HepG2 (cell line): ENCODE measurements around the gene PLA2G2A. TPM values are rescaled to one million over a fixed set of nuclear protein-coding genes. Genes with fewer than 3 reads are reported as not detected.

Experiments
- ATAC-seq: fragments of 200-7000 bp; cut with Tn5 transposase; 3 replicates; pipeline ENCODE4 v1.9.1; 2020; ENCODE audit warnings: mild to moderate bottlenecking, moderate library complexity
- BruUV-seq: library from RNA; stranded (reverse); fragments of 400-500 nt; replicated peaks from 2 replicates; lab custom pipeline; 2021; lab: Mats Ljungman, UMichigan
- CTCF ChIA-PET: fragments of 300-600 bp; formaldehyde crosslinking; extraction: SDS; loops from one replicate; lab custom pipeline; 2021; ENCODE audit warnings: low total read pairs, inconsistent platforms, low intra/inter-chr PET ratio; lab: Yijun Ruan, JAX
- POLR2A ChIA-PET: fragments of 350-600 bp; sonication (Branson Sonifier 250); formaldehyde crosslinking; loops from one replicate; lab custom pipeline; 2020; ENCODE audit warnings: antibody characterized with exemption, inconsistent platforms; lab: Yijun Ruan, JAX
- DNase-seq: peaks from one replicate; pipeline ENCODE4 v3.0.0-alpha.2; 2015; ENCODE audit warnings: low spot score
- FAIRE-seq: peaks from 3 replicates; lab custom pipeline; 2011; peaks lifted over from hg19 to GRCh38; lab: Jason Lieb, UNC
- H2AFZ ChIP-seq: one replicate; pipeline ENCODE4 v1.6.1; 2011; ENCODE audit warnings: low read length, inconsistent platforms
- H3K27ac ChIP-seq: fragments of 300-600 bp; 3 replicates; pipeline ENCODE4 v1.8.0; 2011; ENCODE audit warnings: mixed run types, mild to moderate bottlenecking, mixed read lengths, low read length, inconsistent platforms; ENCODE audit not compliant: insufficient read depth; ENCODE audit errors: extremely low read length
- H3K27me3 ChIP-seq, 2 experiments: fragments of 200-600 bp in 1 of 2; 2 replicates in 1 of 2; 3 replicates in 1 of 2; pipeline versions ENCODE4 v1.6.0 to v1.8.0; 2011; ENCODE audit warnings: low read length in 2 of 2, mild to moderate bottlenecking in 2 of 2, moderate library complexity in 2 of 2, inconsistent platforms in 1 of 2; ENCODE audit not compliant: insufficient read depth in 2 of 2, control insufficient read depth in 1 of 2
- H3K36me3 ChIP-seq, 2 experiments: fragments of 200-600 bp in 1 of 2; replicated peaks in 1 of 2; 2 replicates in 1 of 2; 3 replicates in 1 of 2; pipeline versions ENCODE4 v1.5.1 to v1.8.0; 2011; ENCODE audit warnings: low read length in 2 of 2, inconsistent platforms in 1 of 2; ENCODE audit not compliant: insufficient read depth in 2 of 2, control insufficient read depth in 1 of 2
- H3K4me1 ChIP-seq: 2 replicates; pipeline ENCODE4 v1.5.1; 2012; ENCODE audit warnings: low read length, inconsistent platforms; ENCODE audit not compliant: insufficient read depth
- H3K4me2 ChIP-seq: 2 replicates; pipeline ENCODE4 v1.6.0; 2011; ENCODE audit warnings: low read depth, low read length, inconsistent platforms
- H3K4me3 ChIP-seq, 3 experiments: fragments of 200-600 bp in 1 of 3; sonication (generic), shearing (Covaris generic) in 1 of 3; replicated peaks in 1 of 3; 2 replicates each; pipeline ENCODE4 v1.5.1; 2011 to 2016; ENCODE audit warnings: low read length in 3 of 3, inconsistent platforms in 2 of 3, low read depth in 2 of 3, mild to moderate bottlenecking in 2 of 3, control low read depth in 1 of 3, mixed read lengths in 1 of 3; ENCODE audit not compliant: insufficient read depth in 1 of 3
- H3K79me2 ChIP-seq: one replicate; pipeline ENCODE4 v1.6.1; 2011; ENCODE audit warnings: low read length, inconsistent platforms; ENCODE audit not compliant: insufficient read depth
- H3K9ac ChIP-seq: 2 replicates; pipeline ENCODE4 v1.6.0; 2011; ENCODE audit warnings: mild to moderate bottlenecking, low read depth, low read length, inconsistent platforms; ENCODE audit not compliant: insufficient read depth
- H3K9me3 ChIP-seq: 2 replicates; pipeline ENCODE4 v1.5.1; 2012; ENCODE audit warnings: mild to moderate bottlenecking, low read length
- H4K20me1 ChIP-seq: 2 replicates; pipeline ENCODE4 v1.6.0; 2011; ENCODE audit warnings: inconsistent platforms, mild to moderate bottlenecking, low read length, moderate library complexity; ENCODE audit not compliant: insufficient read depth
- CBX1 ChIP-seq: IDR thresholded peaks from one replicate; pipeline ENCODE4 v1.6.1; 2016; ENCODE audit warnings: antibody characterized with exemption, low read depth
- ERF ChIP-seq: IDR thresholded peaks from 2 replicates; pipeline ENCODE4 v1.6.1; 2018; ENCODE audit warnings: missing biosample characterization, missing genetic modification reagents
- GABPB1 ChIP-seq: IDR thresholded peaks from 2 replicates; pipeline ENCODE4 v1.6.1; 2016; ENCODE audit warnings: mild to moderate bottlenecking, missing genetic modification reagents, moderate library complexity, missing compliant biosample characterization
- GATAD1 ChIP-seq: IDR thresholded peaks from 2 replicates; pipeline ENCODE4 v1.6.1; 2016; ENCODE audit warnings: missing genetic modification reagents, missing compliant biosample characterization
- GPN1 ChIP-seq: sonication (generic); formaldehyde crosslinking; IDR thresholded peaks from 2 replicates; pipeline ENCODE4 v1.5.1; 2020; ENCODE audit warnings: missing genetic modification reagents, borderline replicate concordance
- NR3C1 ChIP-seq: sonication (generic); formaldehyde crosslinking; IDR thresholded peaks from 2 replicates; pipeline ENCODE4 v1.4.0; 2020; ENCODE audit warnings: missing genetic modification reagents
- PAF1 ChIP-seq: IDR thresholded peaks from 2 replicates; pipeline ENCODE4 v1.6.1; 2016; ENCODE audit warnings: missing genetic modification reagents, missing compliant biosample characterization
- SKI ChIP-seq: fragments of 450-650 bp; IDR thresholded peaks from one replicate; pipeline ENCODE4 v1.6.1; 2018; ENCODE audit warnings: mild to moderate bottlenecking; ENCODE audit not compliant: partially characterized antibody
- SMAD3 ChIP-seq: sonication (generic); formaldehyde crosslinking; IDR thresholded peaks from 2 replicates; pipeline ENCODE4 v1.4.0; 2020; ENCODE audit warnings: missing genetic modification reagents
- ZNF280D ChIP-seq: sonication (generic); formaldehyde crosslinking; IDR thresholded peaks from 2 replicates; pipeline ENCODE4 v1.5.1; 2020; ENCODE audit warnings: mild to moderate bottlenecking, missing genetic modification reagents
- ZNF709 ChIP-seq: sonication (generic); formaldehyde crosslinking; IDR thresholded peaks from 2 replicates; pipeline ENCODE4 v1.5.0; 2020; ENCODE audit warnings: mild to moderate bottlenecking, missing genetic modification reagents
- ZNF850 ChIP-seq: sonication (generic); formaldehyde crosslinking; conservative IDR thresholded peaks from 2 replicates; pipeline ENCODE4 v1.9.0; 2021; ENCODE audit warnings: mild to moderate bottlenecking, missing genetic modification reagents
- WGBS: methylation state at CpG from one replicate; pipeline ENCODE4 v1.1.6; 2017; ENCODE audit warnings: low lambda C conversion rate; 5-methylcytosine and 5-hydroxymethylcytosine counted together
- in situ Hi-C: cut with HindIII; loops from 2 replicates; pipeline ENCODE4 v1.10.0; 2017; ENCODE audit warnings: low pct_unique_long_range_greater_than_20kb; ENCODE audit not compliant: extremely low pct_ligation_motif_present
- intact Hi-C: fragments of 100-400 bp; cut with micrococcal nuclease; formaldehyde crosslinking; loops from one replicate; pipeline ENCODE4 v1.10.0; 2022; ENCODE audit not compliant: unreplicated experiment
- polyA plus RNA-seq, 8 experiments: library from polyadenylated mRNA; depleted of rRNA in 3 of 8; stranded (reverse) in 7 of 8; unstranded in 1 of 8; fragments of >200 nt; fragmentation: Illumina TruSeq in 4 of 8; extraction: Trizol in 4 of 8; gene quantifications; 2 replicates each; pipeline versions ENCODE4 v1.2.1 to v1.2.3, GENCODE V29; 2011 to 2016; ENCODE audit warnings: low read depth in 4 of 8, missing spikeins in 1 of 8, mixed read lengths in 1 of 8; ENCODE audit not compliant: insufficient read depth in 1 of 8
- total RNA-seq, 5 experiments: library from RNA; depleted of rRNA; stranded (reverse); fragments of >200 nt; fragmentation: Illumina TruSeq; extraction: Trizol; gene quantifications; 2 replicates each; pipeline ENCODE4 v1.2.3, GENCODE V29; 2016; ENCODE audit warnings: low read depth in 1 of 5
- TF ChIP-seq, protein P1 (sequence below): IDR thresholded peaks from 2 replicates; pipeline ENCODE4 v1.6.1; 2016; ENCODE audit warnings: low read depth, control low read depth
- TF ChIP-seq, protein P2 (sequence below): sonication (generic); formaldehyde crosslinking; IDR thresholded peaks from 2 replicates; pipeline ENCODE4 v1.4.0; 2020; ENCODE audit warnings: missing genetic modification reagents
- TF ChIP-seq, protein P3 (sequence below): IDR thresholded peaks from 2 replicates; pipeline ENCODE4 v1.6.1; 2016; ENCODE audit warnings: mild to moderate bottlenecking, missing biosample characterization, missing genetic modification reagents
- TF ChIP-seq, protein P4 (sequence below): fragments of 450-650 bp; IDR thresholded peaks from 2 replicates; pipeline ENCODE4 v1.6.1; 2017; ENCODE audit warnings: mild to moderate bottlenecking

Gene PLA2G2A
- total and polyA plus RNA-seq, 2 of the 13 experiments (the other 11 are each of a cell fraction or from before 2014, with no cell fraction given) = 0.35 to 30.3 TPM

DNA sequence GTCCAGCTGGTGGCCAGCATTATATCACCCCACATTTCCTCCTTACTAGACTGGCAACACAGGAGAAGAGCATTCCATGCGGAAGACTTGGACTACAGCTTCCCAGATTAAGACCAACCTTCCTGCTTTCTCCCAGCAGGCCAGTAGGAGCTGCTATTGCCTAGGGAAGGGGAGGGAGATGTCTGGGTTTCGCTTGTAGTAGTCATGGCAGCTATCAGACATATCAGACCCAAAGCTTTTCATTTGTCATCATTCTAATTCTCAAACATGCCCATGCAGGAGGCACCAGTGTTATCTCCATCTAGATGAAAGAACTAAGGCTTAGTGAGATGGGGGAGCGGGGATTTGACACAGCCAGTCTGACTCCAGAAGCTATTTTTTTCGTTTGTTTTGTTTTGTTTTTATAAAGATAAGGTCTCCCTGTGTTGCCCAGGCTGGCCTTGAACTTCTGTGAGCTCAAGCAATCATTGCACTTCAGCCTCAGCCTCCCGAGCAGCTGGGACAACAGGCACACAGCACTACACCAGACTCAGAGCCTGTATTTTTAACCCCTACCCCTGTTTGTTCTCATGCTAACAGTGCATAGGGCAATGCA, 4.5 kb downstream of the PLA2G2A start (continued):
- TF ChIP-seq, protein P1, sequence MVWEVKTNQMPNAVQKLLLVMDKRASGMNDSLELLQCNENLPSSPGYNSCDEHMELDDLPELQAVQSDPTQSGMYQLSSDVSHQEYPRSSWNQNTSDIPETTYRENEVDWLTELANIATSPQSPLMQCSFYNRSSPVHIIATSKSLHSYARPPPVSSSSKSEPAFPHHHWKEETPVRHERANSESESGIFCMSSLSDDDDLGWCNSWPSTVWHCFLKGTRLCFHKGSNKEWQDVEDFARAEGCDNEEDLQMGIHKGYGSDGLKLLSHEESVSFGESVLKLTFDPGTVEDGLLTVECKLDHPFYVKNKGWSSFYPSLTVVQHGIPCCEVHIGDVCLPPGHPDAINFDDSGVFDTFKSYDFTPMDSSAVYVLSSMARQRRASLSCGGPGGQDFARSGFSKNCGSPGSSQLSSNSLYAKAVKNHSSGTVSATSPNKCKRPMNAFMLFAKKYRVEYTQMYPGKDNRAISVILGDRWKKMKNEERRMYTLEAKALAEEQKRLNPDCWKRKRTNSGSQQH (CRISPR knock-in tag) = no peak; the same call in 1 of the 2 replicates
- TF ChIP-seq CBX1 (no peak), ERF (CRISPR knock-in tag) (peak; percentile 55; the same call in 1 of the 2 replicates), SMAD3 (no peak), GPN1 (CRISPR knock-in tag) (no peak), SKI (peak; percentile 96), PAF1 (CRISPR knock-in tag) (no peak), ZNF709 (CRISPR knock-in tag) (no peak), GABPB1 (CRISPR knock-in tag) (peak; percentile 19; the same call in 1 of the 2 replicates)
- TF ChIP-seq, protein P2, sequence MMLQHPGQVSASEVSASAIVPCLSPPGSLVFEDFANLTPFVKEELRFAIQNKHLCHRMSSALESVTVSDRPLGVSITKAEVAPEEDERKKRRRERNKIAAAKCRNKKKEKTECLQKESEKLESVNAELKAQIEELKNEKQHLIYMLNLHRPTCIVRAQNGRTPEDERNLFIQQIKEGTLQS (CRISPR knock-in tag) = no peak; the same call in 1 of the 2 replicates
- TF ChIP-seq, protein P3, sequence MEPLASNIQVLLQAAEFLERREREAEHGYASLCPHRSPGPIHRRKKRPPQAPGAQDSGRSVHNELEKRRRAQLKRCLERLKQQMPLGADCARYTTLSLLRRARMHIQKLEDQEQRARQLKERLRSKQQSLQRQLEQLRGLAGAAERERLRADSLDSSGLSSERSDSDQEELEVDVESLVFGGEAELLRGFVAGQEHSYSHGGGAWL = no peak
- TF ChIP-seq, all 625 proteins: peak for 158

- no peak overlapping the region for H3K4me3 ChIP-seq
- H3K9ac ChIP-seq = no peak overlapping the region
- CTCF ChIA-PET = interaction anchor here (0.7 to 2.6 kb wide), 3 partner anchors 55 to 221 kb away, joined by 3 to 11 read pairs (median 11); partner anchors contain the start of gene UBXN10
- no peaks in the 10 kb centered on the region for H3K79me2 ChIP-seq
- DNase-seq (no peak), ATAC-seq (no peak), FAIRE-seq (no peak)
- H4K20me1 ChIP-seq = no peaks in the 10 kb centered on the region
- H3K36me3 ChIP-seq = no peaks in the 10 kb centered on the region
- intact Hi-C loops (loop anchor here (2.0 kb wide), 1 partner anchor 47 kb away; no protein-coding TSS in a partner anchor), in situ Hi-C loops (loop anchor here (5.0 to 10.0 kb wide), 3 partner anchors 51 to 221 kb away; partner anchors contain the start of gene PLA2G2E)
- peaks cover 55% of the 10 kb centered on the region for H3K4me1 ChIP-seq
- H3K9me3 ChIP-seq = no peaks in the 10 kb centered on the region
- no peak overlapping the region for H2AFZ ChIP-seq
- POLR2A ChIA-PET = no interaction called here
- H3K4me2 ChIP-seq = no peak overlapping the region
- no peak overlapping the region for H3K27ac ChIP-seq
- 85% methylated on average over 3 of the region's 3 CpGs for WGBS
- no TSS peak for BruUV-seq
- no peaks in the 10 kb centered on the region for H3K27me3 ChIP-seq
- TF ChIP-seq ZNF850 (CRISPR knock-in tag) = no peak
- no peak for TF ChIP-seq GATAD1 (CRISPR knock-in tag)
- TF ChIP-seq ZNF280D = no peak
- TF ChIP-seq, protein P4, sequence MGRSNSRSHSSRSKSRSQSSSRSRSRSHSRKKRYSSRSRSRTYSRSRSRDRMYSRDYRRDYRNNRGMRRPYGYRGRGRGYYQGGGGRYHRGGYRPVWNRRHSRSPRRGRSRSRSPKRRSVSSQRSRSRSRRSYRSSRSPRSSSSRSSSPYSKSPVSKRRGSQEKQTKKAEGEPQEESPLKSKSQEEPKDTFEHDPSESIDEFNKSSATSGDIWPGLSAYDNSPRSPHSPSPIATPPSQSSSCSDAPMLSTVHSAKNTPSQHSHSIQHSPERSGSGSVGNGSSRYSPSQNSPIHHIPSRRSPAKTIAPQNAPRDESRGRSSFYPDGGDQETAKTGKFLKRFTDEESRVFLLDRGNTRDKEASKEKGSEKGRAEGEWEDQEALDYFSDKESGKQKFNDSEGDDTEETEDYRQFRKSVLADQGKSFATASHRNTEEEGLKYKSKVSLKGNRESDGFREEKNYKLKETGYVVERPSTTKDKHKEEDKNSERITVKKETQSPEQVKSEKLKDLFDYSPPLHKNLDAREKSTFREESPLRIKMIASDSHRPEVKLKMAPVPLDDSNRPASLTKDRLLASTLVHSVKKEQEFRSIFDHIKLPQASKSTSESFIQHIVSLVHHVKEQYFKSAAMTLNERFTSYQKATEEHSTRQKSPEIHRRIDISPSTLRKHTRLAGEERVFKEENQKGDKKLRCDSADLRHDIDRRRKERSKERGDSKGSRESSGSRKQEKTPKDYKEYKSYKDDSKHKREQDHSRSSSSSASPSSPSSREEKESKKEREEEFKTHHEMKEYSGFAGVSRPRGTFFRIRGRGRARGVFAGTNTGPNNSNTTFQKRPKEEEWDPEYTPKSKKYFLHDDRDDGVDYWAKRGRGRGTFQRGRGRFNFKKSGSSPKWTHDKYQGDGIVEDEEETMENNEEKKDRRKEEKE = no peak
- TF ChIP-seq NR3C1 (CRISPR knock-in tag) = no peak
Observed at GRCh38 chr1:19973616-19974015, 5.8 kb downstream of the PLA2G2A start.
